Uterus (tissue), 4 donors: ENCODE data around the gene GPD2. TPM values are rescaled to one million over a fixed set of nuclear protein-coding genes. Genes with fewer than 3 reads are reported as not detected.

Experiments
- DNase-seq, 2 donors: peaks; one replicate each; pipeline ENCODE4 v3.0.0-alpha.2; 2019 to 2020
- H3K27ac ChIP-seq, 2 donors: fragments of 200-600 bp; sonication (generic); 1 replicate in 1 of 2; 2 replicates in 1 of 2; pipeline ENCODE4 v1.5.1; 2016 to 2018
- H3K27me3 ChIP-seq, 2 donors: fragments of 200-600 bp; sonication (generic); one replicate each; pipeline ENCODE4 v1.5.1; 2018 to 2019; ENCODE audit warnings: control low read depth in 1 of 2
- H3K36me3 ChIP-seq, 2 donors: fragments of 200-600 bp; sonication (generic); one replicate each; pipeline ENCODE4 v1.5.1; 2019; ENCODE audit warnings: control low read depth in 1 of 2
- H3K4me1 ChIP-seq, 2 donors: fragments of 200-600 bp; sonication (generic); one replicate each; pipeline ENCODE4 v1.5.1; 2018 to 2019; ENCODE audit warnings: control low read depth in 1 of 2
- H3K4me3 ChIP-seq, 2 donors: fragments of 200-600 bp; sonication (generic); 1 replicate in 1 of 2; 2 replicates in 1 of 2; pipeline ENCODE4 v1.5.1; 2018 to 2019; ENCODE audit warnings: mild to moderate bottlenecking in 1 of 2
- H3K9me3 ChIP-seq, 2 donors: fragments of 200-600 bp; sonication (generic); one replicate each; pipeline ENCODE4 v1.5.1; 2019; ENCODE audit warnings: control low read depth in 1 of 2
- POLR2A ChIP-seq, 2 donors: fragments of 450-650 bp; IDR thresholded peaks; one replicate each; pipeline ENCODE4 v1.6.1; 2016; ENCODE audit warnings: antibody characterized with exemption in 2 of 2, mild to moderate bottlenecking in 1 of 2, moderate library complexity in 1 of 2
- intact Hi-C: fragments of 100-400 bp; cut with DNase I; formaldehyde crosslinking; loops from one replicate; pipeline ENCODE4 v1.15.1; 2023; ENCODE audit warnings: low total_unique reads
- total RNA-seq, 4 donors: library from RNA; depleted of rRNA in 3 of 4; stranded (reverse); fragments of >200 nt in 3 of 4; gene quantifications; one replicate each; pipeline versions ENCODE4 v1.1.0 to v1.2.4, GENCODE V29; 2014 to 2023
- TF ChIP-seq, protein P1 (sequence below), 4 experiments: fragments of 200-600 bp in 2 of 4; fragments of 450-650 bp in 2 of 4; sonication (generic) in 2 of 4; IDR thresholded peaks; one replicate each; pipeline ENCODE4 v1.5.1; 2016 to 2019; ENCODE audit warnings: antibody characterized with exemption in 4 of 4, mild to moderate bottlenecking in 2 of 4, moderate library complexity in 1 of 4
- donor health status: DM: yes; HTN: yes; CAD: no.

GPD2 gene
- total RNA-seq, 4 donors from 2014 or later, result 2.0 to 41.6 (median 32.1) TPM

DNA sequence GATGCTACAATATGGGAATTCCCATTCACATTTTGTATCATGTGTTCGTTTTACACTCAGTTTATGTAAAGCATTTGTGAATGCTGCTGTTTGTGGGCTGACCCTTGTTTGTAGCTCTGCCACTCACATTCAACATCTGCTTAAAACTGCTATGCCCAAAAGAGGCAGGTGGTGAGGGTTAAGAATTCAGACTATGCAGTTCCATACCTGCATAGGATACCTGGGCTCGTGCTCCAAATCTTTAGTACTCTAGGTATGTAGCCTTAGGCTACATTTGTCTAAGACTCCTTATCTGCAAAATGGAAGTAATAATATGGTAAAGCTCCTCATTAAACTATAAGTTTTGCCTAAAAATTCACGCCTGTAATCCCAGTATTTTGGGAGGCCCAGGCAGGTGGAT lies 199.5 kb downstream of the GPD2 start:
- Histone ChIP-seq H3K36me3 (no peaks in the 10 kb centered on the region), H3K4me1 (no peaks in the 10 kb centered on the region), H3K4me3 (no peak overlapping the region), H3K9me3 (no peaks in the 10 kb centered on the region), H3K27me3 (no peaks in the 10 kb centered on the region), H3K27ac (no peak overlapping the region)
- no peak for TF ChIP-seq POLR2A (IDR thresholded peaks at IDR 0.05)
- TF ChIP-seq, protein P1, sequence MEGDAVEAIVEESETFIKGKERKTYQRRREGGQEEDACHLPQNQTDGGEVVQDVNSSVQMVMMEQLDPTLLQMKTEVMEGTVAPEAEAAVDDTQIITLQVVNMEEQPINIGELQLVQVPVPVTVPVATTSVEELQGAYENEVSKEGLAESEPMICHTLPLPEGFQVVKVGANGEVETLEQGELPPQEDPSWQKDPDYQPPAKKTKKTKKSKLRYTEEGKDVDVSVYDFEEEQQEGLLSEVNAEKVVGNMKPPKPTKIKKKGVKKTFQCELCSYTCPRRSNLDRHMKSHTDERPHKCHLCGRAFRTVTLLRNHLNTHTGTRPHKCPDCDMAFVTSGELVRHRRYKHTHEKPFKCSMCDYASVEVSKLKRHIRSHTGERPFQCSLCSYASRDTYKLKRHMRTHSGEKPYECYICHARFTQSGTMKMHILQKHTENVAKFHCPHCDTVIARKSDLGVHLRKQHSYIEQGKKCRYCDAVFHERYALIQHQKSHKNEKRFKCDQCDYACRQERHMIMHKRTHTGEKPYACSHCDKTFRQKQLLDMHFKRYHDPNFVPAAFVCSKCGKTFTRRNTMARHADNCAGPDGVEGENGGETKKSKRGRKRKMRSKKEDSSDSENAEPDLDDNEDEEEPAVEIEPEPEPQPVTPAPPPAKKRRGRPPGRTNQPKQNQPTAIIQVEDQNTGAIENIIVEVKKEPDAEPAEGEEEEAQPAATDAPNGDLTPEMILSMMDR (IDR thresholded peaks at IDR 0.05), result no peak
- no peak for DNase-seq
- intact Hi-C loops, result no loop called here

Other genes with a start within 250 kb of the GPD2 start
- gene NR4A2, start 103.7 kb upstream of the GPD2 start, total RNA-seq, result 10 to 100 TPM in 1 of 4 donors, 1 to 10 TPM in 2, under 1 TPM in 1; 0.83 to 15.9 (median 3.4) TPM